Left lung (tissue), 10 donors: ENCODE data around the gene LTBP1. TPM values are rescaled to one million over a fixed set of nuclear protein-coding genes. Genes with fewer than 3 reads are reported as not detected.

Source experiments
- ATAC-seq: fragments of 200-7000 bp; cut with Tn5 transposase; one replicate; pipeline ENCODE4 v1.9.1; 2020; ENCODE audit warnings: moderate library complexity
- DNase-seq, 4 donors: peaks; one replicate each; pipeline ENCODE4 v3.0.0-alpha.2; 2013 to 2020
- H3K27ac ChIP-seq, 2 donors: fragments of 200-600 bp; sonication (generic) in 1 of 2; one replicate each; pipeline versions ENCODE4 v1.5.0 to v1.8.0; 2020 to 2021
- H3K27me3 ChIP-seq, 2 donors: fragments of 200-600 bp; sonication (generic) in 1 of 2; one replicate each; pipeline versions ENCODE4 v1.5.0 to v1.8.0; 2020 to 2021
- H3K36me3 ChIP-seq, 2 donors: fragments of 200-600 bp; sonication (generic) in 1 of 2; one replicate each; pipeline versions ENCODE4 v1.5.0 to v1.8.0; 2020 to 2021
- H3K4me1 ChIP-seq, 2 donors: fragments of 200-600 bp; one replicate each; pipeline ENCODE4 v1.8.0; 2021
- H3K4me3 ChIP-seq, 2 donors: fragments of 200-600 bp; sonication (generic) in 1 of 2; one replicate each; pipeline versions ENCODE4 v1.5.0 to v1.8.0; 2020 to 2021; ENCODE audit warnings: mild to moderate bottlenecking in 1 of 2
- H3K9me3 ChIP-seq, 2 donors: fragments of 200-600 bp; sonication (generic) in 1 of 2; one replicate each; pipeline versions ENCODE4 v1.5.0 to v1.8.0; 2020 to 2021
- intact Hi-C, 2 donors: fragments of 100-400 bp; cut with DNase I; formaldehyde crosslinking; loops; one replicate each; pipeline versions ENCODE4 v1.11.2 to v1.14.2; 2022
- polyA plus RNA-seq, 6 donors: library from polyadenylated mRNA; unstranded; fragments of 120-200 nt; gene quantifications; one replicate each; pipeline ENCODE4 v1.2.1, GENCODE V29; 2013; ENCODE audit not compliant: insufficient read length in 6 of 6
- total RNA-seq, 2 donors: library from RNA; stranded (reverse); fragmentation: NEBNext Ultra II Directional; extraction: Animal tissue kit (Norgen Biotek cat#: 25700); gene quantifications; one replicate each; pipeline ENCODE4 v1.2.1, GENCODE V29; 2021
- TF ChIP-seq, protein P1 (sequence below), 2 donors: fragments of 200-600 bp; sonication (generic) in 1 of 2; IDR thresholded peaks; one replicate each; pipeline versions ENCODE4 v1.5.0 to v1.8.0; 2021; ENCODE audit warnings: antibody characterized with exemption in 2 of 2
- donor health status: DM: no; HTN: yes; CAD: no.
- donor health status: DM: no; HTN: no; CAD: no.

LTBP1 gene
- total and polyA plus RNA-seq, 8 donors: 35.4 to 81.2 (median 50.9) TPM

DNA sequence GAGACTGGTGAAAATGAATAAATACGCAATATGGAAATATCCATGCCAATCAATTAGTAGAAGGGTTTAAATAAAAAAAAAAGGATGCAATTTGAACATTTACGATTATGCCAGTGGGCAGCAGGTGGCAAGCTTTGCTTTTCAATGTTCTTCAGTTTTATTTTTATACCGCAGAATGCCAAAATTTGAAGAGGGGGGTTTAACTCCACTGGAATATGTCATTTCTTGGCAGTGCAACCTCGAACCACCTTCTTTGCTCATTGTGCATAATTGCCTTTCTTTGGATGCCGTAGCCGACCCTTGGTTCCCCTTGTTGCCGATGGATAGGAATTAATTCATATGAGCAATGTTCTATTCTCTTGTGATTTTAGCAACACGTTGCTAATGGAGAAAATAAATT is 88.0 kb downstream of the LTBP1 start:
- H3K27me3 ChIP-seq: no peaks in the 10 kb centered on the region
- no peak for ATAC-seq
- H3K27ac ChIP-seq: no peak overlapping the region
- intact Hi-C loops: no loop called here
- peak in 1 of 4 donors; percentile 16 for DNase-seq
- TF ChIP-seq, protein P1, sequence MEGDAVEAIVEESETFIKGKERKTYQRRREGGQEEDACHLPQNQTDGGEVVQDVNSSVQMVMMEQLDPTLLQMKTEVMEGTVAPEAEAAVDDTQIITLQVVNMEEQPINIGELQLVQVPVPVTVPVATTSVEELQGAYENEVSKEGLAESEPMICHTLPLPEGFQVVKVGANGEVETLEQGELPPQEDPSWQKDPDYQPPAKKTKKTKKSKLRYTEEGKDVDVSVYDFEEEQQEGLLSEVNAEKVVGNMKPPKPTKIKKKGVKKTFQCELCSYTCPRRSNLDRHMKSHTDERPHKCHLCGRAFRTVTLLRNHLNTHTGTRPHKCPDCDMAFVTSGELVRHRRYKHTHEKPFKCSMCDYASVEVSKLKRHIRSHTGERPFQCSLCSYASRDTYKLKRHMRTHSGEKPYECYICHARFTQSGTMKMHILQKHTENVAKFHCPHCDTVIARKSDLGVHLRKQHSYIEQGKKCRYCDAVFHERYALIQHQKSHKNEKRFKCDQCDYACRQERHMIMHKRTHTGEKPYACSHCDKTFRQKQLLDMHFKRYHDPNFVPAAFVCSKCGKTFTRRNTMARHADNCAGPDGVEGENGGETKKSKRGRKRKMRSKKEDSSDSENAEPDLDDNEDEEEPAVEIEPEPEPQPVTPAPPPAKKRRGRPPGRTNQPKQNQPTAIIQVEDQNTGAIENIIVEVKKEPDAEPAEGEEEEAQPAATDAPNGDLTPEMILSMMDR (IDR thresholded peaks at IDR 0.05): peak in 1 of 2 donors; percentile 18
- H3K9me3 ChIP-seq: no peaks in the 10 kb centered on the region
- no peaks in the 10 kb centered on the region for H3K36me3 ChIP-seq
- H3K4me1 ChIP-seq: no peaks in the 10 kb centered on the region
- H3K4me3 ChIP-seq: no peak overlapping the region

DNA sequence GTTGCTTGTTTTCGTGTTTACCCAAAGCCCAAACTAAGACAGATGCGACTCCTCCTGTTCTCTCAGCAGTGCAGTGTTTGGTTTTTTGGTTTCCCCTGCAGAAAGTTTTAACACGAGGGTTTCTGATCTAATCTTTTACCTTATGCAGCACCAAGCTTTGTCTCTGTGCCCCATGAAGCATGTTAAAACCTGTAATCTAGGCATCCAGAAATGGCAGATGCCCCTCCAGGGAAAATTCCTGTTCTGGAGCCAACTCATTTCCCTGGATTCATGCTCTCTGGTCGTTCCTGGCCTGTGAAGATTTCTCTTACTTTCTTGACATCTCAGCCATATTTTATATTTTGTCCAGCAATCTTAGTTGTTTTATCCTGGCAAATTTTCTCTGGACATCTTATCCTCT is 91.5 kb downstream of the LTBP1 start:
- intact Hi-C loops: no loop called here
- Histone ChIP-seq H3K4me3 (no peak overlapping the region), H3K36me3 (no peaks in the 10 kb centered on the region), H3K4me1 (no peaks in the 10 kb centered on the region), H3K27me3 (no peaks in the 10 kb centered on the region), H3K9me3 (no peaks in the 10 kb centered on the region), H3K27ac (no peak overlapping the region)
- no peak for ATAC-seq
- TF ChIP-seq, protein P1 (IDR thresholded peaks at IDR 0.05): no peak
- no peak for DNase-seq

DNA sequence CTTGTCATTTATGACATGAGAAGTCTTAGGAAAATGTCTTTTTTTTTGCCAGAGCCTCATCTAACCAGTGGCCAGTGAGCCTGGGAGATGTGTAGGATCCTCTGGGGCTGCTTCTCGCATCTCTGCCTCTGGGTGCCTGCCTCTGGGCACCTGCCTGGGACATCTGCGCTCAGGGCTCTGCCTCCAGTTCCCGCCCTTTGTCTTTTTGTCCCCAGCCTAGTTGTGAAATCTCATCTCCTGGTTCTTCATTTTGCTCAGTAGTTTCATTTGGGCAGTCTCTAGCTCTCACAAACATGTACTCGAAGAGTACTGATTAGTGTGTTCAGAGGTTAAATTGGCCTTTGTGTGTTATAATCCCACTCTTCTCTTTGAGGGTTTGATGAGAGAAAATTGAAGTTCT is 92.0 kb downstream of the LTBP1 start:
- TF ChIP-seq, protein P1 (IDR thresholded peaks at IDR 0.05): no peak

DNA sequence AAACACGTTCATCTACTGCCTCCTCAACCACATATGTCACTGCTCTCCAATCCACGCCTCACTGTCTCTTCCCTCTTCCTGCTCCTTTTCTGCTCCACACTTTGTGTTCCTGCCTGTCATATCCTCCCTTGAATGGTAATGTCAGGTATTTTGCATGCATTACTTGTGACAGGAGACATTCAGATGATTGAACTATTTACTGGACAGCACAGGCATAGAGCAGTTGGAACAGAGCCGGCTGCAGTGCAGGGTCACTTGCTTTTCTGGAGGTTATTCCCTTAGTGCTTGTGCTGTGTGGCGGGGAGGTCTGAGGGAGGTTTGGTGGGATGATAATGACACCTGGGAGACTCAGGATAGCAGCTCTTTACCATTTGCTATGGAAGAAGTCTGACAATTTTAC is 93.8 kb downstream of the LTBP1 start:
- Histone ChIP-seq H3K4me3 (no peak overlapping the region), H3K36me3 (no peaks in the 10 kb centered on the region), H3K27ac (no peak overlapping the region), H3K27me3 (no peaks in the 10 kb centered on the region), H3K9me3 (no peaks in the 10 kb centered on the region), H3K4me1 (no peaks in the 10 kb centered on the region)
- TF ChIP-seq, protein P1 (IDR thresholded peaks at IDR 0.05): no peak
- ATAC-seq (no peak), DNase-seq (no peak)
- intact Hi-C loops: no loop called here

More for the DNA sequence above, 92.0 kb downstream of the LTBP1 start:
- Histone ChIP-seq H3K27ac (no peak overlapping the region), H3K9me3 (no peaks in the 10 kb centered on the region), H3K36me3 (no peaks in the 10 kb centered on the region), H3K4me1 (no peaks in the 10 kb centered on the region), H3K27me3 (no peaks in the 10 kb centered on the region), H3K4me3 (no peak overlapping the region)
- ATAC-seq (no peak), DNase-seq (no peak)
- intact Hi-C loops: no loop called here

DNA sequence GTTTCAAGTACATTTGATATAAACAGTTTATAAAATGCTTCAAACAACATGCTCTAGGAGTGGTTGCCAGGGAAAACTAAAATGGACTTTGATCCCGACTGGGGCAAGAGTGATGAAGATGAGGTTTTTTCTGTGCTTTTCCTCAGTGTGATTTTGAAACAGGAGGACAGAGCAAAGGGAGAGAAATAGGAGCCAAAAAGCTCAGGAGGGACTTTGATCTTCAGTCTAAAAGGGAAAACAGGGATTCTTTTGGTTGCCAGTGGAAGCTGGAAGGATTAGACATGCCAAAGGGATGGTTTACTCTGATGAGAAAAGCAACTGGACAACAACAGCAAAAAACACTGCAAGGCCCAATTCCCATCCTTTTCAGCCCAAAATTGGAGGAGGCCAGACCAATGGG is 95.5 kb downstream of the LTBP1 start:
- no peaks in the 10 kb centered on the region for H3K4me1 ChIP-seq
- TF ChIP-seq, protein P1 (IDR thresholded peaks at IDR 0.05): no peak
- H3K36me3 ChIP-seq: no peaks in the 10 kb centered on the region
- no peaks in the 10 kb centered on the region for H3K27me3 ChIP-seq
- H3K27ac ChIP-seq: no peak overlapping the region
- H3K4me3 ChIP-seq: no peak overlapping the region
- ATAC-seq (no peak), DNase-seq (no peak)
- intact Hi-C loops: no loop called here
- no peaks in the 10 kb centered on the region for H3K9me3 ChIP-seq
